Measurements from ENCODE around the gene PFN3. TPM values are rescaled to one million over a fixed set of nuclear protein-coding genes. Genes with fewer than 3 reads are reported as not detected.

Gene PFN3
- total and polyA plus RNA-seq, 2 of the 13 experiments (the other 11 are each of a cell fraction or from before 2014, with no cell fraction given), result not detected

DNA sequence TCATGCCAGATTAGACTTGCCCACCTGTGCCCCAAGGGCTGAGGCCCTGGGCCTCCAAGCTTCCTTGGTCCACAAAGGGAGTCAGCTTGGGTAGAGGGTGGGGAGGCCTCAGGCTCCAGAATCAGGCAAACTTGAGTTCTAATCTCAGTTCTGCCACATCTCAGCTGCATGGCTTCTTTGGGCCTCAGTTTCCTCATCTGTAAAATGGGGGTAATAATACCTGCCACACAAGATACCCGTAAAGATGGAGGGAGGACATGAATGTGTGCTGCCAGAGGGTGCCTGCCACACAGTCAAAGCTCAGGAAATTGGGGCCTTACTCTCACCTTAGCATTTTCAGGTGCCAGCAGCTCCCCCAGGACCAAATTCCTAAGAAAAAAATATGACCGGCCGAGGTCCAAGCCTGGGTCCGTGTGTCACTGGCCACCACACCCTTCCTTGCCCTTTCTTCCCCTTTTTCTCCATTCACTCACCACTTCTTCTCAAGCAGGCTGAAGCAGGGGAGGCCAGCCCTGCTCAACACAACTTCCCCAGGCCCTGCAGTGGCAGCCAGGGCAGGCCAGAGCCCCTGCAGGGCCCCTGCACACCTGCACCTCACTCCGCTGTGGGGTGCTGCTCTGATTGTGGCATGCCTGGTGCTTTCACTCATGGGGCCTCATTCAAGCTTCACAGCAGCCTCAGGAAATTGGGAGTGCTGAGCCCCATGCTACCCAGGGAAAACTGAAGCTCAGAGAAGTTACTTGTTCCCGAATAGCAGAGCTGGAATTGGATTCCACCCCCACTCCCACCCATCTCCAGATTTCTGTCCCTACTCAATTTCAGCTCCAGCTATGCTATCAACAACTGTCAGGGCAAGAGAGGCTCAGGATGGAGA lies 38.8 kb downstream of the PFN3 start:
- BruUV-seq (replicated peaks), result no TSS peak
- ChIA-PET CTCF (ENCODE audit: low intra/inter-chr PET ratio, low total read pairs) (interaction anchor here (1.0 kb wide), 1 partner anchor 49 kb away, joined by 3 read pairs; the partner anchor contains the start of gene MXD3), POLR2A (interaction anchor here (2.0 to 2.8 kb wide), 3 partner anchors 9 to 17 kb away, joined by 10 to 19 read pairs (median 16); partner anchors contain the start of gene LMAN2)
- peak; percentile 41 for ATAC-seq
- Histone ChIP-seq H3K9me3 (ENCODE audit: low read length) (no peaks in the 10 kb centered on the region), H3K9ac (ENCODE audit: insufficient read depth, low read depth, low read length) (no peak overlapping the region; the same call in 1 of the 2 replicates), H3K4me2 (ENCODE audit: low read depth, low read length) (peak overlapping the region; percentile 87), H3K4me1 (ENCODE audit: insufficient read depth, low read length) (peaks cover 97% of the 10 kb centered on the region), H3K27ac (ENCODE audit: extremely low read length, insufficient read depth, low read length) (no peak overlapping the region), H3K79me2 (ENCODE audit: insufficient read depth, low read length) (no peaks in the 10 kb centered on the region), H2AFZ (ENCODE audit: low read length) (no peak overlapping the region), H3K4me3 (replicated peaks in 1 of 3; ENCODE audit: insufficient read depth in 1 of 3, low read depth in 2 of 3, low read length in 3 of 3) (peak overlapping the region in 1 of 3 experiments; percentile 81; a peak in 2 of 6 replicates), H3K27me3 (ENCODE audit: control insufficient read depth in 1 of 2, insufficient read depth in 2 of 2, low read length in 2 of 2) (peaks cover 0 to 23% of the 10 kb centered on the region in 2 experiments; a peak in 4 of 5 replicates), H3K36me3 (replicated peaks in 1 of 2; ENCODE audit: control insufficient read depth in 1 of 2, insufficient read depth in 2 of 2, low read length in 2 of 2) (no peaks in the 10 kb centered on the region), H4K20me1 (ENCODE audit: insufficient read depth, low read length) (no peaks in the 10 kb centered on the region)
- WGBS (ENCODE audit: low lambda C conversion rate), result 38% methylated on average over 6 of the region's 6 CpGs
- TF ChIP-seq SAP130 (CRISPR knock-in tag; IDR thresholded peaks at IDR 0.05; ENCODE audit: low read depth) (0 out of 2 replicates have a peak, but pooled peaks have one; percentile 1), EP300 (IDR thresholded peaks at IDR 0.05; ENCODE audit: low read depth in 2 of 2, low read length in 2 of 2) (no peak), EP300 (CRISPR knock-in tag; IDR thresholded peaks at IDR 0.05; ENCODE audit: borderline replicate concordance) (no peak), ZNF629 (CRISPR knock-in tag; conservative IDR thresholded peaks at IDR 0.05) (peak; percentile 89)
- TF ChIP-seq, protein P1, sequence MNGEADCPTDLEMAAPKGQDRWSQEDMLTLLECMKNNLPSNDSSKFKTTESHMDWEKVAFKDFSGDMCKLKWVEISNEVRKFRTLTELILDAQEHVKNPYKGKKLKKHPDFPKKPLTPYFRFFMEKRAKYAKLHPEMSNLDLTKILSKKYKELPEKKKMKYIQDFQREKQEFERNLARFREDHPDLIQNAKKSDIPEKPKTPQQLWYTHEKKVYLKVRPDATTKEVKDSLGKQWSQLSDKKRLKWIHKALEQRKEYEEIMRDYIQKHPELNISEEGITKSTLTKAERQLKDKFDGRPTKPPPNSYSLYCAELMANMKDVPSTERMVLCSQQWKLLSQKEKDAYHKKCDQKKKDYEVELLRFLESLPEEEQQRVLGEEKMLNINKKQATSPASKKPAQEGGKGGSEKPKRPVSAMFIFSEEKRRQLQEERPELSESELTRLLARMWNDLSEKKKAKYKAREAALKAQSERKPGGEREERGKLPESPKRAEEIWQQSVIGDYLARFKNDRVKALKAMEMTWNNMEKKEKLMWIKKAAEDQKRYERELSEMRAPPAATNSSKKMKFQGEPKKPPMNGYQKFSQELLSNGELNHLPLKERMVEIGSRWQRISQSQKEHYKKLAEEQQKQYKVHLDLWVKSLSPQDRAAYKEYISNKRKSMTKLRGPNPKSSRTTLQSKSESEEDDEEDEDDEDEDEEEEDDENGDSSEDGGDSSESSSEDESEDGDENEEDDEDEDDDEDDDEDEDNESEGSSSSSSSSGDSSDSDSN (CRISPR knock-in tag; IDR thresholded peaks at IDR 0.05), result 0 out of 2 replicates have a peak, but pooled peaks have one; percentile 25
- no peak for FAIRE-seq
- in situ Hi-C loops (cut with HindIII; ENCODE audit: extremely low pct_ligation_motif_present, low pct_unique_long_range_greater_than_20kb) (loop anchor here (5.0 to 25.0 kb wide), 2 partner anchors 49 to 824 kb away; partner anchors contain the start of genes CDHR2, MXD3 and RNF44), intact Hi-C loops (cut with micrococcal nuclease; ENCODE audit: unreplicated experiment) (no loop called here)
- no peak for DNase-seq (ENCODE audit: low spot score)

Measured in HepG2 (cell line).